Ishikawa (cell line): ENCODE data around the gene C17orf100.

Experiments
- CEBPB ChIP-seq: IDR thresholded peaks from 2 replicates; pipeline ENCODE4 v1.6.1; 2012
- EP300 ChIP-seq: IDR thresholded peaks from 2 replicates; pipeline ENCODE4 v1.6.1; 2012; ENCODE audit warnings: borderline replicate concordance
- FOXM1 ChIP-seq: IDR thresholded peaks from 2 replicates; pipeline ENCODE4 v1.6.1; 2012; ENCODE audit warnings: low read depth, borderline replicate concordance
- RAD21 ChIP-seq: IDR thresholded peaks from 2 replicates; pipeline ENCODE4 v1.6.1; 2012; ENCODE audit warnings: low read depth

DNA sequence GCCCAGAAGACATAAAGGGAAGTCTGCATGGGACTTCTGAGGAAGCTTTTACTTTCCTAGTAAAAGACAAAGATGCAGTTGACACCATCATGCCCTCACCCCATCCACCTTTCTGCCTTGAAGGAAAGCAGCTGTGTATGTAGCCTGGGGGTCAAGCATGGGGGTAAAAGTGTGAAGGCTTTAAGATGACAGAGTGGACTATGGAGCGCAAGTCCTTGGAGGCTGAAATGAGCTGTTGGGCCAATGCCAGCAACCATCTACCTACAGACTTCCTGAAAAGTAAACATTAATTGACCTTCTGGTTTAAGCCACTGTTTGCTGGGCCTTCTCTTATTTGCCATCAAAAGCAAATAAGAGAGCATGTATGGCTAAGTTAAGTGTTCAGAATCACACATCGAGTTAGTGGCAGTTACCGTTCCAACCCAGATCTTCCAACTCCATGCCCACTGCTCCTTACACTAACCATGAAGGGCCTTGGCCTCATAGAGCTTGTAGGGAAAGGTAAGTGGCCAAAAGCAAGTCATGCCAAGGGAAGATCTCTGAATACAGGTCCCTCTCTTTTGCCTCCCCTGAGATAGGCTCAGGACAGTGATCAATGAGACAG, 31.6 kb downstream of the C17orf100 start:
- TF ChIP-seq RAD21 (no peak), FOXM1 (no peak), EP300 (no peak), CEBPB (no peak)
